CD4-positive, alpha-beta memory T cell (primary cell): Measurements from ENCODE around the gene GRID2. TPM values are rescaled to one million over a fixed set of nuclear protein-coding genes. Genes with fewer than 3 reads are reported as not detected.
A peak's percentile ranks its signal among the peaks of the same experiment; 100 is the strongest.
"Not testable (repeated sequence)": the region's sequence is repeated elsewhere in the genome, so short reads cannot be mapped to it uniquely, and the experiment has no call there.

Experiments used
- CTCF ChIA-PET: fragments of 350-600 bp; sonication (Branson Sonifier 250); formaldehyde crosslinking; loops from one replicate; lab custom pipeline; 2021; ENCODE audit warnings: inconsistent platforms; ENCODE audit not compliant: partially characterized antibody; lab: Charles Lee
- POLR2A ChIA-PET: fragments of 350-600 bp; sonication (Branson Sonifier 250); formaldehyde crosslinking; loops from one replicate; lab custom pipeline; 2021; ENCODE audit not compliant: partially characterized antibody; lab: Charles Lee
- DNase-seq, 5 donors: peaks; one replicate each; pipeline versions ENCODE4 v3.0.0 to v3.0.0-alpha.2; 2020 to 2022; ENCODE audit warnings: mixed read lengths in 1 of 5
- H3K27ac ChIP-seq: one replicate; pipeline ENCODE4 v1.7.0; 2013; ENCODE audit warnings: low read depth, low read length
- H3K27me3 ChIP-seq: 2 replicates; pipeline ENCODE4 v1.7.0; 2013; ENCODE audit warnings: mild to moderate bottlenecking, low read length, moderate library complexity; ENCODE audit not compliant: insufficient read depth
- H3K36me3 ChIP-seq: 2 replicates; pipeline ENCODE4 v1.7.0; 2013; ENCODE audit warnings: mild to moderate bottlenecking, low read length, moderate library complexity; ENCODE audit not compliant: insufficient read depth
- H3K4me1 ChIP-seq: 2 replicates; pipeline ENCODE4 v1.7.0; 2013; ENCODE audit warnings: mild to moderate bottlenecking, low read length, moderate library complexity; ENCODE audit not compliant: insufficient read depth
- H3K4me3 ChIP-seq, 2 donors: one replicate each; pipeline ENCODE4 v1.7.0; 2013; ENCODE audit warnings: low read length in 2 of 2, mild to moderate bottlenecking in 1 of 2
- H3K9me3 ChIP-seq, 2 donors: one replicate each; pipeline ENCODE4 v1.7.0; 2013; ENCODE audit warnings: low read length in 2 of 2, control low read depth in 1 of 2; ENCODE audit not compliant: control insufficient read depth in 1 of 2
- H3K27ac Mint-ChIP-seq, 7 donors: one replicate each; pipeline ENCODE4 v1.8.0; 2020 to 2021; ENCODE audit warnings: mixed read lengths in 7 of 7, mild to moderate bottlenecking in 6 of 7, inconsistent platforms in 3 of 7, moderate library complexity in 3 of 7
- H3K27me3 Mint-ChIP-seq, 2 donors: one replicate each; pipeline ENCODE4 v1.8.0; 2020 to 2021; ENCODE audit warnings: mixed read lengths in 2 of 2
- H3K36me3 Mint-ChIP-seq, 2 donors: one replicate each; pipeline ENCODE4 v1.8.0; 2020 to 2021; ENCODE audit warnings: mixed read lengths in 2 of 2, inconsistent platforms in 1 of 2, mild to moderate bottlenecking in 1 of 2
- H3K4me1 Mint-ChIP-seq, 4 donors: one replicate each; pipeline ENCODE4 v1.8.0; 2020 to 2021; ENCODE audit warnings: mixed read lengths in 4 of 4, mild to moderate bottlenecking in 1 of 4
- H3K4me3 Mint-ChIP-seq, 8 donors: one replicate each; pipeline ENCODE4 v1.8.0; 2020 to 2021; ENCODE audit warnings: mixed read lengths in 8 of 8, mild to moderate bottlenecking in 7 of 8, moderate library complexity in 6 of 8, inconsistent platforms in 3 of 8
- H3K9me3 Mint-ChIP-seq, 8 donors: one replicate each; pipeline ENCODE4 v1.8.0; 2020 to 2021; ENCODE audit warnings: mixed read lengths in 8 of 8, mild to moderate bottlenecking in 5 of 8, inconsistent platforms in 3 of 8, moderate library complexity in 1 of 8
- intact Hi-C: fragments of 100-400 bp; cut with micrococcal nuclease; formaldehyde crosslinking; loops from one replicate; pipeline ENCODE4 v1.15.1; 2023
- polyA plus RNA-seq, 2 donors: library from polyadenylated mRNA; unstranded; fragments of 300-500 nt; fragmentation: Illumina TruSeq; gene quantifications; one replicate each; pipeline ENCODE4 v1.2.3, GENCODE V29; 2021
- total RNA-seq, 2 experiments: library from RNA; stranded (reverse); gene quantifications; one replicate each; pipeline ENCODE4 v1.2.3, GENCODE V29; 2021

Gene GRID2
- total and polyA plus RNA-seq, 4 experiments from 2014 or later = not detected

GRCh38 chr4:92271551-92271950 lies 32.2 kb upstream of the GRID2 start:
- H3K4me1 Mint-ChIP-seq, H3K27me3 ChIP-seq, H3K27ac ChIP-seq, H3K36me3 Mint-ChIP-seq, DNase-seq, H3K27ac Mint-ChIP-seq, H3K4me3 ChIP-seq, POLR2A ChIA-PET, CTCF ChIA-PET, H3K27me3 Mint-ChIP-seq, intact Hi-C loops, H3K4me1 ChIP-seq, H3K9me3 Mint-ChIP-seq, H3K4me3 Mint-ChIP-seq, H3K9me3 ChIP-seq, H3K36me3 ChIP-seq: not testable (repeated sequence)

GRCh38 chr4:92277057-92277881 lies 26.5 kb upstream of the GRID2 start:
- CTCF ChIA-PET, POLR2A ChIA-PET: not testable (repeated sequence)
- peaks cover 0 to 14% (median 1%) of the 10 kb centered on the region in 8 donors for H3K9me3 Mint-ChIP-seq

GRCh38 chr4:92279296-92279695 lies 24.5 kb upstream of the GRID2 start:
- Mint-ChIP-seq H3K27ac (no peak overlapping the region), H3K4me1 (no peaks in the 10 kb centered on the region), H3K4me3 (no peak overlapping the region), H3K27me3 (no peaks in the 10 kb centered on the region), H3K9me3 (peaks cover 0 to 14% (median 1%) of the 10 kb centered on the region in 8 donors), H3K36me3 (no peaks in the 10 kb centered on the region)
- ChIA-PET POLR2A (no interaction called here), CTCF (no interaction called here)
- DNase-seq = no peak
- Histone ChIP-seq H3K27ac (no peak overlapping the region), H3K9me3 (no peaks in the 10 kb centered on the region), H3K4me1 (no peaks in the 10 kb centered on the region), H3K27me3 (no peaks in the 10 kb centered on the region), H3K36me3 (no peaks in the 10 kb centered on the region), H3K4me3 (no peak overlapping the region)
- intact Hi-C loops = no loop called here

More at GRCh38 chr4:92277057-92277881, 26.5 kb upstream of the GRID2 start:
- H3K27me3 ChIP-seq, H3K36me3 Mint-ChIP-seq, DNase-seq, H3K36me3 ChIP-seq, H3K4me1 Mint-ChIP-seq, H3K4me1 ChIP-seq, intact Hi-C loops, H3K4me3 ChIP-seq, H3K9me3 ChIP-seq, H3K27ac ChIP-seq, H3K27ac Mint-ChIP-seq, H3K27me3 Mint-ChIP-seq, H3K4me3 Mint-ChIP-seq: not testable (repeated sequence)

GRCh38 chr4:92299152-92299551 lies 4.6 kb upstream of the GRID2 start:
- no peak for DNase-seq
- Mint-ChIP-seq H3K9me3 (peaks cover 0 to 4% (median 0%) of the 10 kb centered on the region in 8 donors), H3K4me3 (no peak overlapping the region), H3K36me3 (no peaks in the 10 kb centered on the region), H3K27ac (no peak overlapping the region), H3K4me1 (no peaks in the 10 kb centered on the region), H3K27me3 (peaks cover 0 to 4% of the 10 kb centered on the region in 2 donors)
- Histone ChIP-seq H3K27ac (no peak overlapping the region), H3K36me3 (no peaks in the 10 kb centered on the region), H3K4me1 (no peaks in the 10 kb centered on the region), H3K4me3 (no peak overlapping the region), H3K9me3 (no peaks in the 10 kb centered on the region), H3K27me3 (no peaks in the 10 kb centered on the region)
- ChIA-PET CTCF (no interaction called here), POLR2A (no interaction called here)
- intact Hi-C loops = no loop called here

- intact Hi-C loops = no loop called here
- Mint-ChIP-seq H3K27ac (no peak overlapping the region), H3K4me3 (no peak overlapping the region), H3K36me3 (no peaks in the 10 kb centered on the region), H3K27me3 (peaks cover 11 to 14% of the 10 kb centered on the region in 2 donors), H3K9me3 (peaks cover 0 to 5% (median under 1%) of the 10 kb centered on the region in 8 donors), H3K4me1 (peaks cover 0 to 9% (median 2%) of the 10 kb centered on the region in 4 donors)
- Histone ChIP-seq H3K27me3 (no peaks in the 10 kb centered on the region), H3K27ac (no peak overlapping the region), H3K9me3 (no peaks in the 10 kb centered on the region), H3K36me3 (no peaks in the 10 kb centered on the region), H3K4me1 (no peaks in the 10 kb centered on the region), H3K4me3 (no peak overlapping the region)
- ChIA-PET POLR2A (no interaction called here), CTCF (no interaction called here)
- no peak for DNase-seq
Observed at GRCh38 chr4:92304121-92304520, 355 bp downstream of the GRID2 start.

GRCh38 chr4:92304606-92305005 lies 840 bp downstream of the GRID2 start:
- H3K4me3 ChIP-seq = no peak overlapping the region
- peaks cover 0 to 5% (median under 1%) of the 10 kb centered on the region in 8 donors for H3K9me3 Mint-ChIP-seq
- no peak overlapping the region for H3K27ac Mint-ChIP-seq
- H3K4me3 Mint-ChIP-seq = peak overlapping the region in 2 of 8 donors; percentile 15 to 17
- no peaks in the 10 kb centered on the region for H3K36me3 Mint-ChIP-seq
- no peaks in the 10 kb centered on the region for H3K36me3 ChIP-seq
- no peaks in the 10 kb centered on the region for H3K27me3 ChIP-seq
- no peak for DNase-seq
- peaks cover 11 to 14% of the 10 kb centered on the region in 2 donors for H3K27me3 Mint-ChIP-seq
- no peaks in the 10 kb centered on the region for H3K9me3 ChIP-seq
- peaks cover 0 to 9% (median 2%) of the 10 kb centered on the region in 4 donors for H3K4me1 Mint-ChIP-seq
- H3K4me1 ChIP-seq = no peaks in the 10 kb centered on the region
- intact Hi-C loops = no loop called here
- no peak overlapping the region for H3K27ac ChIP-seq
- ChIA-PET CTCF (no interaction called here), POLR2A (no interaction called here)

GRCh38 chr4:92305148-92305877 lies 1.5 kb downstream of the GRID2 start:
- peaks cover 11 to 14% of the 10 kb centered on the region in 2 donors for H3K27me3 Mint-ChIP-seq
- intact Hi-C loops = no loop called here
- peaks cover 0 to 9% (median 2%) of the 10 kb centered on the region in 4 donors for H3K4me1 Mint-ChIP-seq
- no peak overlapping the region for H3K27ac Mint-ChIP-seq
- Histone ChIP-seq H3K36me3 (no peaks in the 10 kb centered on the region), H3K4me3 (no peak overlapping the region), H3K9me3 (no peaks in the 10 kb centered on the region), H3K27ac (no peak overlapping the region), H3K27me3 (no peaks in the 10 kb centered on the region), H3K4me1 (no peaks in the 10 kb centered on the region)
- H3K36me3 Mint-ChIP-seq = no peaks in the 10 kb centered on the region
- no peak overlapping the region for H3K4me3 Mint-ChIP-seq
- H3K9me3 Mint-ChIP-seq = peaks cover 0 to 5% (median under 1%) of the 10 kb centered on the region in 8 donors
- POLR2A ChIA-PET = no interaction called here
- CTCF ChIA-PET = no interaction called here
- no peak for DNase-seq
